HCT116 (cell line): Measurements from ENCODE around the gene SPACA4. TPM values are rescaled to one million over a fixed set of nuclear protein-coding genes. Genes with fewer than 3 reads are reported as not detected.
A peak's percentile ranks its signal among the peaks of the same experiment; 100 is the strongest.

Experiments
- ATAC-seq: fragments of 200-7000 bp; cut with Tn5 transposase; 2 replicates; pipeline ENCODE4 v1.9.1; 2020; ENCODE audit warnings: mild to moderate bottlenecking, moderate library complexity
- BruUV-seq: library from RNA; stranded (reverse); fragments of 400-500 nt; replicated peaks from 2 replicates; lab custom pipeline; 2021; lab: Mats Ljungman, UMichigan
- CTCF ChIA-PET: fragments of 300-600 bp; sonication (Branson Sonifier 250); formaldehyde crosslinking; loops from one replicate; lab custom pipeline; 2021; ENCODE audit warnings: antibody characterized with exemption; lab: Charles Lee
- POLR2A ChIA-PET: fragments of 300-600, 350-600 bp; sonication (Branson Sonifier 250); formaldehyde crosslinking; loops from one replicate; lab custom pipeline; 2021; ENCODE audit warnings: antibody characterized with exemption; lab: Charles Lee
- RAD21 ChIA-PET, 2 experiments: fragments of 300-600 bp; sonication (Branson Sonifier 250); formaldehyde crosslinking; loops; one replicate each; lab custom pipeline; 2023; ENCODE audit warnings: low total read pairs in 2 of 2; ENCODE audit not compliant: uncharacterized antibody in 2 of 2, unreplicated experiment in 2 of 2, low non-redundant PET in 1 of 2; lab: Charles Lee
- DNase-seq: peaks from one replicate; pipeline ENCODE4 v3.0.0-alpha.2; 2010; ENCODE audit warnings: low read depth, low spot score
- H2AFZ ChIP-seq: fragments of 200-600 bp; shearing (Covaris generic), sonication (generic); 2 replicates; pipeline ENCODE4 v1.6.1; 2017; ENCODE audit warnings: low read depth, mixed run types, mixed read lengths, antibody characterized with exemption, low read length; ENCODE audit not compliant: poor library complexity, severe bottlenecking
- H3K27ac ChIP-seq: 2 replicates; pipeline ENCODE4 v1.5.1; 2012; ENCODE audit warnings: low read depth, low read length
- H3K27me3 ChIP-seq: fragments of 200-600 bp; sonication (generic); 2 replicates; pipeline ENCODE4 v1.6.1; 2016; ENCODE audit warnings: mixed run types, low read length, mixed read lengths; ENCODE audit not compliant: insufficient read depth
- H3K36me3 ChIP-seq, 2 experiments: fragments of 200-500 bp in 1 of 2; fragments of 200-600 bp in 1 of 2; sonication (Bioruptor generic) in 1 of 2; sonication (generic) in 1 of 2; 2 replicates each; pipeline versions ENCODE4 v1.5.1 to v1.6.1; 2014 to 2016; ENCODE audit warnings: low read length in 2 of 2, inconsistent platforms in 1 of 2, mixed read lengths in 1 of 2, mixed run types in 1 of 2; ENCODE audit not compliant: insufficient read depth in 2 of 2, control insufficient read depth in 1 of 2
- H3K4me1 ChIP-seq, 2 experiments: fragments of 200-600 bp in 1 of 2; sonication (generic) in 1 of 2; 2 replicates each; pipeline versions ENCODE4 v1.5.1 to v1.6.1; 2012 to 2017; ENCODE audit warnings: low read length in 2 of 2, inconsistent platforms in 1 of 2, mild to moderate bottlenecking in 1 of 2, mixed read lengths in 1 of 2, mixed run types in 1 of 2, moderate library complexity in 1 of 2; ENCODE audit not compliant: insufficient read depth in 2 of 2, control insufficient read depth in 1 of 2
- H3K4me2 ChIP-seq: fragments of 200-600 bp; sonication (generic); 2 replicates; pipeline ENCODE4 v1.6.1; 2017; ENCODE audit warnings: mixed run types, low read length, mixed read lengths
- H3K4me3 ChIP-seq, 2 experiments: fragments of 200-600 bp in 1 of 2; sonication (generic) in 1 of 2; replicated peaks in 1 of 2; 2 replicates each; pipeline ENCODE4 v1.5.1; 2011 to 2016; ENCODE audit warnings: low read length in 2 of 2, control low read depth in 1 of 2, low read depth in 1 of 2, mild to moderate bottlenecking in 1 of 2, mixed read lengths in 1 of 2, mixed run types in 1 of 2
- H3K79me2 ChIP-seq: fragments of 200-600 bp; sonication (generic); 2 replicates; pipeline ENCODE4 v1.6.1; 2017; ENCODE audit warnings: mild to moderate bottlenecking, mixed run types, low read length, moderate library complexity, mixed read lengths; ENCODE audit not compliant: insufficient read depth
- H3K9ac ChIP-seq: fragments of 200-600 bp; sonication (generic); 2 replicates; pipeline ENCODE4 v1.6.1; 2016; ENCODE audit warnings: low read length, mixed read lengths
- H3K9me2 ChIP-seq: fragments of 200-600 bp; sonication (generic), shearing (Covaris generic); 2 replicates; pipeline ENCODE4 v1.6.1; 2017; ENCODE audit warnings: mixed run types, mild to moderate bottlenecking, moderate library complexity; ENCODE audit not compliant: insufficient read depth
- H3K9me3 ChIP-seq, 2 experiments: fragments of 200-500 bp in 1 of 2; fragments of 200-600 bp in 1 of 2; sonication (Bioruptor generic) in 1 of 2; sonication (generic) in 1 of 2; 2 replicates each; pipeline ENCODE4 v1.6.1; 2014 to 2017; ENCODE audit warnings: low read length in 2 of 2, mixed read lengths in 2 of 2, inconsistent platforms in 1 of 2, low read depth in 1 of 2, mild to moderate bottlenecking in 1 of 2, mixed run types in 1 of 2, moderate library complexity in 1 of 2; ENCODE audit not compliant: control insufficient read depth in 1 of 2, insufficient read depth in 1 of 2
- H4K20me1 ChIP-seq: fragments of 200-600 bp; sonication (generic), shearing (Covaris generic); 2 replicates; pipeline ENCODE4 v1.6.1; 2017; ENCODE audit warnings: mixed run types, mild to moderate bottlenecking, moderate library complexity; ENCODE audit not compliant: insufficient read depth
- ATF3 ChIP-seq: IDR thresholded peaks from 2 replicates; pipeline ENCODE4 v1.6.1; 2012
- MAX ChIP-seq: IDR thresholded peaks from 2 replicates; pipeline ENCODE4 v1.6.1; 2012
- RAD21 ChIP-seq: IDR thresholded peaks from 2 replicates; pipeline ENCODE4 v1.6.1; 2012; ENCODE audit warnings: low read depth, mild to moderate bottlenecking
- REST ChIP-seq: IDR thresholded peaks from 2 replicates; pipeline ENCODE4 v1.6.1; 2012; ENCODE audit warnings: low read depth
- SP1 ChIP-seq: IDR thresholded peaks from 2 replicates; pipeline ENCODE4 v1.6.1; 2012; ENCODE audit warnings: low read depth
- SRF ChIP-seq: IDR thresholded peaks from 2 replicates; pipeline ENCODE4 v1.6.1; 2012; ENCODE audit warnings: low read depth
- YY1 ChIP-seq: IDR thresholded peaks from 2 replicates; pipeline ENCODE4 v1.6.1; 2011; ENCODE audit warnings: low read length, low read depth, moderate library complexity, mild to moderate bottlenecking; ENCODE audit not compliant: insufficient replicate concordance; ENCODE audit errors: extremely low read depth
- ZNF274 ChIP-seq: fragments of 200-500 bp; sonication (Bioruptor generic); IDR thresholded peaks from 2 replicates; pipeline ENCODE4 v1.6.1; 2014; ENCODE audit warnings: mild to moderate bottlenecking, low read depth, low read length, inconsistent platforms
- intact Hi-C: fragments of 100-400 bp; cut with micrococcal nuclease; formaldehyde crosslinking; loops from 2 replicates; pipeline ENCODE4 v1.10.0; 2022
- total RNA-seq: library from RNA; stranded (reverse); gene quantifications from one replicate; pipeline ENCODE4 v1.2.1, GENCODE V29; 2021; ENCODE audit not compliant: unreplicated experiment

SPACA4 gene
- total RNA-seq, 1 experiment from 2014 or later: not detected

- no peaks in the 10 kb centered on the region for H3K27me3 ChIP-seq
- H3K9ac ChIP-seq: 0 out of 2 replicates have a peak overlapping the region, but pooled peaks have one; percentile 5
- peaks cover 41 to 56% of the 10 kb centered on the region in 2 experiments for H3K4me1 ChIP-seq
- H3K27ac ChIP-seq: peak overlapping the region; percentile 57; the same call in 1 of the 2 replicates
- H3K79me2 ChIP-seq: peaks cover 18% of the 10 kb centered on the region; the same call in 1 of the 2 replicates
- no peaks in the 10 kb centered on the region for H4K20me1 ChIP-seq
- ATAC-seq: no peak
- CTCF ChIA-PET: interaction anchor here (1.2 kb wide), 1 partner anchor 9 kb away, joined by 3 read pairs; the partner anchor contains the start of genes RPL18 and SPHK2
- TF ChIP-seq ATF3 (no peak), ZNF274 (no peak)
- no peak overlapping the region for H3K4me3 ChIP-seq
- no peaks in the 10 kb centered on the region for H3K9me3 ChIP-seq
- H3K36me3 ChIP-seq: peaks cover 2 to 13% of the 10 kb centered on the region in 2 experiments; a peak in 1 of 4 replicates
- H3K9me2 ChIP-seq: no peaks in the 10 kb centered on the region
- no peak for DNase-seq
- RAD21 ChIA-PET: no interaction called here
- intact Hi-C loops: no loop called here
- no peak overlapping the region for H3K4me2 ChIP-seq
- BruUV-seq: no TSS peak
- no peak overlapping the region for H2AFZ ChIP-seq
- POLR2A ChIA-PET: interaction anchor here (1.6 to 1.8 kb wide), 3 partner anchors 9 to 12 kb away, joined by 8 to 22 read pairs (median 9); partner anchors contain the start of genes RPL18 and SPHK2
These were observed 22.1 kb downstream of the SPACA4 start for GRCh38 chr19:48628486-48629296.

GRCh38 chr19:48629297-48629598, 22.7 kb downstream of the SPACA4 start:
- POLR2A ChIA-PET: interaction anchor here (1.3 to 1.7 kb wide), 4 partner anchors 9 to 16 kb away, joined by 5 to 22 read pairs (median 8); partner anchors contain the start of genes CA11, RPL18 and SPHK2
- BruUV-seq: no TSS peak
- Histone ChIP-seq H2AFZ (no peak overlapping the region), H3K79me2 (peaks cover 23% of the 10 kb centered on the region), H3K9me2 (no peaks in the 10 kb centered on the region), H3K27me3 (no peaks in the 10 kb centered on the region), H3K9me3 (no peaks in the 10 kb centered on the region), H3K36me3 (peaks cover 2 to 13% of the 10 kb centered on the region in 2 experiments; a peak in 1 of 4 replicates), H3K9ac (0 out of 2 replicates have a peak overlapping the region, but pooled peaks have one; percentile 51), H3K4me1 (peaks cover 45 to 58% of the 10 kb centered on the region in 2 experiments), H3K4me3 (no peak overlapping the region), H3K4me2 (peak overlapping the region; percentile 63), H3K27ac (peak overlapping the region; percentile 57; the same call in 1 of the 2 replicates), H4K20me1 (no peaks in the 10 kb centered on the region)
- intact Hi-C loops: no loop called here
- CTCF ChIA-PET: no interaction called here
- TF ChIP-seq MAX: no peak
- no peak for TF ChIP-seq YY1
- no peak for TF ChIP-seq REST
- TF ChIP-seq SRF: no peak
- TF ChIP-seq RAD21: no peak
- TF ChIP-seq SP1: no peak
- RAD21 ChIA-PET: no interaction called here
- DNase-seq (no peak), ATAC-seq (no peak)
